Ovary (tissue), 9 donors: ENCODE measurements around the gene ST6GALNAC3. TPM values are rescaled to one million over a fixed set of nuclear protein-coding genes. Genes with fewer than 3 reads are reported as not detected.
"Not testable (repeated sequence)": the region's sequence is repeated elsewhere in the genome, so short reads cannot be mapped to it uniquely, and the experiment has no call there.

Experiments
- DNase-seq, 5 donors: peaks; one replicate each; pipeline ENCODE4 v3.0.0-alpha.2; 2019 to 2020
- H3K27ac ChIP-seq, 2 donors: fragments of 200-600 bp; one replicate each; pipeline versions ENCODE4 v1.5.1 to v1.8.0; 2019 to 2022
- H3K27me3 ChIP-seq: fragments of 200-600 bp; one replicate; pipeline ENCODE4 v1.8.0; 2022
- H3K36me3 ChIP-seq: fragments of 200-600 bp; sonication (generic); one replicate; pipeline ENCODE4 v1.5.1; 2019
- H3K4me1 ChIP-seq: one replicate; pipeline ENCODE4 v1.8.1; 2013; ENCODE audit warnings: mild to moderate bottlenecking, moderate library complexity; ENCODE audit not compliant: insufficient read depth
- H3K4me3 ChIP-seq: fragments of 200-600 bp; sonication (generic); one replicate; pipeline ENCODE4 v1.5.1; 2017
- H3K9me3 ChIP-seq, 2 donors: fragments of 200-600 bp in 1 of 2; sonication (generic) in 1 of 2; one replicate each; pipeline versions ENCODE4 v1.5.1 to v1.8.1; 2013 to 2019; ENCODE audit warnings: mild to moderate bottlenecking in 1 of 2, moderate library complexity in 1 of 2
- EP300 ChIP-seq: sonication (generic); formaldehyde crosslinking; IDR thresholded peaks from one replicate; pipeline ENCODE4 v1.6.1; 2017; ENCODE audit warnings: antibody characterized with exemption
- POLR2A ChIP-seq: fragments of 450-650 bp; IDR thresholded peaks from one replicate; pipeline ENCODE4 v1.6.1; 2017; ENCODE audit warnings: antibody characterized with exemption, mild to moderate bottlenecking, moderate library complexity
- WGBS, 3 donors: extraction: QIAGEN DNeasy Blood & Tissue Kit in 1 of 3; methylation state at CpG; one replicate each; pipeline versions ENCODE4 v1.1.5 to v1.1.7; 2013 to 2017; 5-methylcytosine and 5-hydroxymethylcytosine counted together
- intact Hi-C, 4 donors: fragments of 100-400 bp; cut with DNase I; formaldehyde crosslinking; loops; one replicate each; pipeline versions ENCODE4 v1.11.0 to v1.15.1; 2022 to 2023
- polyA plus RNA-seq, 2 donors: library from polyadenylated mRNA; stranded (reverse); fragments of 200-250 nt in 1 of 2; fragments of 350-450 nt in 1 of 2; fragmentation: Illumina TruSeq in 1 of 2; extraction: RNeasy Lipid Tissue Mini Kit (QIAGEN cat#74804) in 1 of 2; gene quantifications; one replicate each; pipeline ENCODE4 v1.2.3, GENCODE V29; 2013 to 2014
- total RNA-seq, 7 donors: library from RNA; depleted of rRNA in 2 of 7; stranded (reverse); fragments of >200 nt in 2 of 7; fragmentation: NEBNext Ultra II Directional in 3 of 7; extraction: Animal tissue kit (Norgen Biotek cat#: 25700) in 3 of 7; gene quantifications; one replicate each; pipeline versions ENCODE4 v1.1.0 to v1.2.4, GENCODE V29; 2016 to 2023
- TF ChIP-seq, protein P1 (sequence below), 3 donors: fragments of 450-650 bp in 2 of 3; fragments of 200-600 bp in 1 of 3; IDR thresholded peaks; one replicate each; pipeline versions ENCODE4 v1.5.1 to v1.8.0; 2016 to 2022; ENCODE audit warnings: antibody characterized with exemption in 3 of 3, mild to moderate bottlenecking in 1 of 3
- donor health status: DM: no; HTN: no; CAD: no; lungs with moderate emphysema.
- donor health status: DM: no; HTN: no; CAD: no.
- donor health status: Bipolar disorder and iron deficiency.
- donor health status: DM: yes; HTN: yes; CAD: no.
- donor health status: DM: no; HTN: no; CAD: no.
- donor health status: DM: yes; HTN: yes; CAD: no.

The ST6GALNAC3 gene
- total and polyA plus RNA-seq, 9 donors = 1.9 to 6.7 (median 4.0) TPM

DNA sequence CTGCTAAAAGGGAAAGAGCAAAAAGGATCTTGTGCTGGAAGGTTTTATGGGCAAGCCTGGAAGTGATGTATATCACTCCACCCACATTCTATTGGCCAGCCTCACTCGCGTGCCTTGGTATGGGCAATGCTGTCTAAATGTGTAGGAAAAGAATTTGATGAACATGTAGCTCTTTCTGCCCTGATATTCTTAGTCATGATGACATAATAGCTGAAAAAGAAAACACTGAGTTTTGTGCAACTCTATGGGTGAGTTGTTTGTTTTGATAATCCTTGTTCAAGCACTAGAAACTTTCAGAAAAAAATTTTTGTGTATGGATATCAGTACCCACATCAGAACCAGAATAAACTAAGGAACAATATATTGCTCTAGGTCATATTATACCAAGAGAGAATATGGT, 561.2 kb downstream of the ST6GALNAC3 start:
- WGBS, 3 donors = 98 to 100% (median 99%) methylated on average over 2 of the region's 2 CpGs
- intact Hi-C loops = no loop called here
- Histone ChIP-seq H3K4me3 (no peak overlapping the region), H3K9me3 (no peaks in the 10 kb centered on the region), H3K4me1 (peaks cover 2% of the 10 kb centered on the region), H3K36me3 (no peaks in the 10 kb centered on the region), H3K27ac (no peak overlapping the region), H3K27me3 (no peaks in the 10 kb centered on the region)
- no peak for DNase-seq
- TF ChIP-seq EP300 = no peak
- no peak for TF ChIP-seq POLR2A
- TF ChIP-seq, protein P1, sequence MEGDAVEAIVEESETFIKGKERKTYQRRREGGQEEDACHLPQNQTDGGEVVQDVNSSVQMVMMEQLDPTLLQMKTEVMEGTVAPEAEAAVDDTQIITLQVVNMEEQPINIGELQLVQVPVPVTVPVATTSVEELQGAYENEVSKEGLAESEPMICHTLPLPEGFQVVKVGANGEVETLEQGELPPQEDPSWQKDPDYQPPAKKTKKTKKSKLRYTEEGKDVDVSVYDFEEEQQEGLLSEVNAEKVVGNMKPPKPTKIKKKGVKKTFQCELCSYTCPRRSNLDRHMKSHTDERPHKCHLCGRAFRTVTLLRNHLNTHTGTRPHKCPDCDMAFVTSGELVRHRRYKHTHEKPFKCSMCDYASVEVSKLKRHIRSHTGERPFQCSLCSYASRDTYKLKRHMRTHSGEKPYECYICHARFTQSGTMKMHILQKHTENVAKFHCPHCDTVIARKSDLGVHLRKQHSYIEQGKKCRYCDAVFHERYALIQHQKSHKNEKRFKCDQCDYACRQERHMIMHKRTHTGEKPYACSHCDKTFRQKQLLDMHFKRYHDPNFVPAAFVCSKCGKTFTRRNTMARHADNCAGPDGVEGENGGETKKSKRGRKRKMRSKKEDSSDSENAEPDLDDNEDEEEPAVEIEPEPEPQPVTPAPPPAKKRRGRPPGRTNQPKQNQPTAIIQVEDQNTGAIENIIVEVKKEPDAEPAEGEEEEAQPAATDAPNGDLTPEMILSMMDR (IDR thresholded peaks at IDR 0.05) = no peak

DNA sequence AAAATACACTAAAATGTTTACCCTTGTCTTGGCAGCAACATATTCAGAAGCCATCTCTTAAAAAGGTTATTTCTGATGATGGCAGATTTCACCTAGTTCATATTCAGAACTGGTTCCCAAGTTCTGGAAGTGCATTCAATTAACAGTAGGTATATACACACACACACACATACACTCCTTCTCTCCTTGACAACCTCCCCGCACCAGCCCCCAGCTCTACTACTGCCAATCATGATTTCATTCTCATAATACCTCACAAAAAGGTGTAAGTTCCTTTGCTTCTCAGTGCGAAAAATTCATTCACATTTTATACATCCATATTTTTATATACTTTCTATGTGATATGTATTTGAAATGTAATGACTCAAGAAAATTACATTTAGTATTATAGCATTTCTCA, 564.6 kb downstream of the ST6GALNAC3 start:
- TF ChIP-seq, protein P1 (IDR thresholded peaks at IDR 0.05) = no peak
- TF ChIP-seq EP300 (no peak), POLR2A (no peak)
- no peaks in the 10 kb centered on the region for H3K9me3 ChIP-seq
- no peaks in the 10 kb centered on the region for H3K36me3 ChIP-seq
- H3K27ac ChIP-seq = no peak overlapping the region
- H3K4me3 ChIP-seq = no peak overlapping the region
- H3K27me3 ChIP-seq = no peaks in the 10 kb centered on the region
- intact Hi-C loops = no loop called here
- WGBS, 3 donors = 94 to 96% (median 95%) methylated on average over 2 of the region's 2 CpGs
- no peak for DNase-seq
- H3K4me1 ChIP-seq = no peaks in the 10 kb centered on the region

DNA sequence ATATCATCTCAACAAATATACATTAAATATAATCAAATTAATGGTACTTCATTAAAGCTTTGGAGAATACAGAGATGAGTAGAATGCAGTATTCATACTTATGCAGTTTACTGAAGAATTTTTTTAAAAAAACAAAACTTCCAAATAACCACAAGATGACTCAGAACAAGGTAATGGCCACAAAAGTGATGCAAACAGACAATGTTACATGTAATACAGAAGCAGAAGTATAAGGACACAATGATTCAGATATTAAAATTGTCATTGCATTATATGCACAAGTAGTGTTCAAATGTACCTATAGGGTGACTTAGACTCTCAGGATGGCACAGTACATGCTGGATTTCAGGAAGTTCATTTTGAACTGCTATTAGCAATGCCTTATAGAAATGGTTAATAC, 565.5 kb downstream of the ST6GALNAC3 start:
- Histone ChIP-seq H3K9me3 (no peaks in the 10 kb centered on the region), H3K36me3 (no peaks in the 10 kb centered on the region), H3K27ac (no peak overlapping the region), H3K27me3 (no peaks in the 10 kb centered on the region), H3K4me1 (no peaks in the 10 kb centered on the region), H3K4me3 (no peak overlapping the region)
- intact Hi-C loops = no loop called here
- no peak for TF ChIP-seq EP300
- TF ChIP-seq, protein P1 (IDR thresholded peaks at IDR 0.05) = no peak
- TF ChIP-seq POLR2A = no peak
- no peak for DNase-seq

DNA sequence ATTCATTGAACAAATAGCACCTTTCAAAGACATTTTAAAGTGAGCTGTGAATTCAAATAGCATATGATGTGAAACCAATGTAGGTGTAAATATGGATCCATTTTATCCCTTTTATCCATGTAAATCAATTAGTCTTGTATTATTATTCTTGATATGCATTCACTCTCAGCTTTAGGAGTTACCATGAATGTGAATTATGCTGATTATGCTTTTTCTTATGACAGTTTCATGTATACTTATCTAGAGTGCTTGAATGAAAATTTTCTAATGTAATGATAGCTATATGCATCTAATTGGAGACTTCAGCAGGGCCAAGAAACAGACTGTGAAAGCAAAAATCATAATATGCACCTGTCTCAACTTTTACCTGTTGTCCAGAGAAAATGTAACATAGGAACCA, 566.2 kb downstream of the ST6GALNAC3 start:
- Histone ChIP-seq H3K27ac (no peak overlapping the region), H3K27me3 (no peaks in the 10 kb centered on the region), H3K36me3 (no peaks in the 10 kb centered on the region), H3K4me3 (no peak overlapping the region), H3K9me3 (no peaks in the 10 kb centered on the region), H3K4me1 (no peaks in the 10 kb centered on the region)
- TF ChIP-seq POLR2A (no peak), EP300 (no peak)
- TF ChIP-seq, protein P1 (IDR thresholded peaks at IDR 0.05) = no peak
- DNase-seq = no peak
- intact Hi-C loops = no loop called here

DNA sequence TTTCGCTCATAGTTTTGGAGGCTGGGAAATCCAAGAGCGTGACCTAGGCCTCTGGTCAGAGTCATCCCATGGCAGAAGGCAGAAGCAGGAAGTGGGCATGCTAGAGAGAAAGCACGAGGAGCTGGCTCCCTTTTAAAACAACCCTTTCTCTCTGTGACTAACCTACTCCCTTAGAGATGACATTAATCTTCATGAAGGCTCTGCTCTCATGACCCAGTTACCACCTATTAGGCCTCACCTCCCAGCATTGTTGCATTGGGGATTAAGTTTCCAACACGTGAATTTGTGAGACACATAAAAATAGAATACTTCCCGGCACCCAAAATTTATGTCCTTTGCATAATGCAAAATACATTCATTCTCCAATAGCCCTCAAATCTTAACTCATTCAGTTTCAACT, 569.6 kb downstream of the ST6GALNAC3 start:
- Histone ChIP-seq H3K9me3 (no peaks in the 10 kb centered on the region), H3K4me3 (no peak overlapping the region), H3K4me1 (no peaks in the 10 kb centered on the region), H3K27me3 (no peaks in the 10 kb centered on the region), H3K36me3 (no peaks in the 10 kb centered on the region), H3K27ac (no peak overlapping the region)
- WGBS, 3 donors = 64 to 76% (median 65%) methylated on average over 5 of the region's 5 CpGs
- TF ChIP-seq POLR2A = no peak
- no peak for TF ChIP-seq EP300
- TF ChIP-seq, protein P1 (IDR thresholded peaks at IDR 0.05) = no peak
- no peak for DNase-seq
- intact Hi-C loops = no loop called here

DNA sequence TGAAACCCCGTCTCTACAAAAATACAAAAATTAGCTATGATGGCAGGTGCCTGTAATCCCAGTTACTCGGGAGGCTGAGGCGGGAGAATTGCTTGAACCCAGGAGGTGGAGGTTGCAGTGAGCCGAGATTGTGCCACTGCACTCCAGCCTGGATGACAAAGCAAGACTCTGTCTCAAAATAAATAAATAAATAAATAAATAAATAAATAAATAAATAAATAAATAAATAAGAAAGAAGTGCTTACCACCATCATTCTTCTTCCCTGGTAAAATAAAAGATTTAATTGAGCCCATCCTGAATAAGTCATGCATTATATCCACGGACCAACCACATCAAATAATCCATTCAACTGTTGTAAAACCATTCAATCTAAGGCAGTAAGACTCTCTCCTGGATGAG, 578.3 kb downstream of the ST6GALNAC3 start:
- H3K27ac ChIP-seq, H3K36me3 ChIP-seq, intact Hi-C loops, H3K4me3 ChIP-seq, H3K4me1 ChIP-seq, DNase-seq, H3K27me3 ChIP-seq, H3K9me3 ChIP-seq: not testable (repeated sequence)
- WGBS, 3 donors = 95 to 100% (median 96%) methylated on average over 5 of the region's 5 CpGs
